Neutrophil (primary cell): ENCODE measurements around the gene SPEM3.
"Not testable (repeated sequence)": the region's sequence is repeated elsewhere in the genome, so short reads cannot be mapped to it uniquely, and the experiment has no call there.

Source experiments
- H3K27ac ChIP-seq: fragments of 200-600 bp; sonication (generic); 2 replicates; pipeline ENCODE4 v1.5.1; 2016; ENCODE audit warnings: mild to moderate bottlenecking, moderate library complexity
- H3K27me3 ChIP-seq: fragments of 200-600 bp; sonication (generic); 2 replicates; pipeline ENCODE4 v1.6.0; 2016; ENCODE audit warnings: mild to moderate bottlenecking
- H3K36me3 ChIP-seq: fragments of 200-600 bp; sonication (generic); 2 replicates; pipeline ENCODE4 v1.5.1; 2017
- H3K4me1 ChIP-seq, 2 experiments: fragments of 200-600 bp in 1 of 2; sonication (generic) in 1 of 2; 1 replicate in 1 of 2; 2 replicates in 1 of 2; pipeline versions ENCODE4 v1.5.1 to v1.6.1; 2013 to 2016; ENCODE audit warnings: low read depth in 1 of 2, low read length in 1 of 2, mild to moderate bottlenecking in 1 of 2, moderate library complexity in 1 of 2; ENCODE audit not compliant: control insufficient read depth in 1 of 2, insufficient read depth in 1 of 2
- H3K4me3 ChIP-seq, 2 experiments: fragments of 200-600 bp in 1 of 2; sonication (generic) in 1 of 2; 1 replicate in 1 of 2; 2 replicates in 1 of 2; pipeline ENCODE4 v1.5.1; 2013 to 2016; ENCODE audit warnings: low read depth in 1 of 2, low read length in 1 of 2, mild to moderate bottlenecking in 1 of 2, moderate library complexity in 1 of 2
- H3K9me3 ChIP-seq: fragments of 200-600 bp; sonication (generic); 2 replicates; pipeline ENCODE4 v1.5.1; 2016
- CTCF ChIP-seq: fragments of 200-600 bp; sonication (generic); IDR thresholded peaks from 2 replicates; pipeline ENCODE4 v1.5.1; 2016; ENCODE audit warnings: antibody characterized with exemption

Gene SPEM3

GRCh38 chr17:7476951-7477350, 48.3 kb downstream of the SPEM3 start:
- H3K4me1 ChIP-seq: peaks cover 40 to 47% of the 10 kb centered on the region in 2 experiments
- H3K27me3 ChIP-seq: no peaks in the 10 kb centered on the region
- H3K9me3 ChIP-seq: no peaks in the 10 kb centered on the region
- peak overlapping the region; percentile 81 for H3K27ac ChIP-seq
- no peak overlapping the region for H3K4me3 ChIP-seq
- H3K36me3 ChIP-seq: no peaks in the 10 kb centered on the region
- no peak for TF ChIP-seq CTCF

- no peak for TF ChIP-seq CTCF
- Histone ChIP-seq H3K27me3 (no peaks in the 10 kb centered on the region), H3K4me3 (peak overlapping the region in 1 of 2 experiments; percentile 81), H3K4me1 (peaks cover 40 to 47% of the 10 kb centered on the region in 2 experiments), H3K9me3 (no peaks in the 10 kb centered on the region), H3K27ac (peak overlapping the region; percentile 81), H3K36me3 (no peaks in the 10 kb centered on the region)
These were observed 49.0 kb downstream of the SPEM3 start for GRCh38 chr17:7477392-7478275.

- Histone ChIP-seq H3K36me3 (no peaks in the 10 kb centered on the region), H3K27me3 (no peaks in the 10 kb centered on the region), H3K4me1 (peaks cover 47 to 52% of the 10 kb centered on the region in 2 experiments), H3K27ac (peak overlapping the region; percentile 81), H3K9me3 (no peaks in the 10 kb centered on the region), H3K4me3 (peak overlapping the region; percentile 66 to 81)
- no peak for TF ChIP-seq CTCF
These were observed 49.9 kb downstream of the SPEM3 start for GRCh38 chr17:7478276-7479212.

GRCh38 chr17:7479213-7480088, 50.8 kb downstream of the SPEM3 start, which contains the start of gene ZBTB4:
Gene ZBTB4, minus strand, starts transcription at chr17:7479631. Its CDS starts 12,830 bp downstream, at chr17:7466801.
- H3K9me3 ChIP-seq: no peaks in the 10 kb centered on the region
- peak within 1 kb of the TSS; percentile 81 for H3K27ac ChIP-seq
- H3K4me1 ChIP-seq: peaks cover 45 to 51% of the 10 kb centered on the region in 2 experiments
- no peaks in the 10 kb centered on the region for H3K27me3 ChIP-seq
- peak within 1 kb of the TSS; percentile 66 to 81 for H3K4me3 ChIP-seq
- H3K36me3 ChIP-seq: no peaks in the 10 kb centered on the region
- no peak for TF ChIP-seq CTCF

- Histone ChIP-seq H3K36me3 (no peaks in the 10 kb centered on the region), H3K27ac (peak overlapping the region; percentile 81), H3K27me3 (no peaks in the 10 kb centered on the region), H3K4me3 (peak overlapping the region; percentile 66 to 81), H3K9me3 (no peaks in the 10 kb centered on the region), H3K4me1 (peaks cover 42 to 50% of the 10 kb centered on the region in 2 experiments)
- no peak for TF ChIP-seq CTCF
These were observed 51.4 kb downstream of the SPEM3 start for GRCh38 chr17:7480089-7480384.

GRCh38 chr17:7481275-7481674, 52.6 kb downstream of the SPEM3 start, which contains the start of gene SLC35G6:
Gene SLC35G6, plus strand, starts transcription at chr17:7481446. Its CDS starts 71 bp downstream, at chr17:7481517.
- H3K27me3 ChIP-seq, H3K36me3 ChIP-seq, H3K9me3 ChIP-seq, H3K4me3 ChIP-seq, H3K27ac ChIP-seq: not testable (repeated sequence)
- H3K4me1 ChIP-seq: peaks cover 49 to 51% of the 10 kb centered on the region in 2 experiments
